GM18870 (cell line): ENCODE results near the gene ZNF584.
A peak's percentile ranks its signal among the peaks of the same experiment; 100 is the strongest.

Experiments used
- ATAC-seq: cut with Tn5 transposase; IDR thresholded peaks from one replicate; pipeline ENCODE4 v1.9.1; 2021; ENCODE audit warnings: moderate library complexity; ENCODE audit not compliant: unreplicated experiment

ZNF584 gene

GRCh38 chr19:58460039-58460438 is 51.6 kb downstream of the ZNF584 start:
- ATAC-seq, result no peak

GRCh38 chr19:58466089-58466759 is 57.8 kb downstream of the ZNF584 start:
- no peak for ATAC-seq

GRCh38 chr19:58466760-58467589 is 58.5 kb downstream of the ZNF584 start, which contains the start of gene ZNF324:
Gene ZNF324, plus strand, starts transcription at chr19:58467080. Its CDS starts 2,106 bp downstream, at chr19:58469186.
- ATAC-seq, result peak; percentile 69
